ENCODE measurements around the gene NYAP1.

Gene NYAP1

DNA sequence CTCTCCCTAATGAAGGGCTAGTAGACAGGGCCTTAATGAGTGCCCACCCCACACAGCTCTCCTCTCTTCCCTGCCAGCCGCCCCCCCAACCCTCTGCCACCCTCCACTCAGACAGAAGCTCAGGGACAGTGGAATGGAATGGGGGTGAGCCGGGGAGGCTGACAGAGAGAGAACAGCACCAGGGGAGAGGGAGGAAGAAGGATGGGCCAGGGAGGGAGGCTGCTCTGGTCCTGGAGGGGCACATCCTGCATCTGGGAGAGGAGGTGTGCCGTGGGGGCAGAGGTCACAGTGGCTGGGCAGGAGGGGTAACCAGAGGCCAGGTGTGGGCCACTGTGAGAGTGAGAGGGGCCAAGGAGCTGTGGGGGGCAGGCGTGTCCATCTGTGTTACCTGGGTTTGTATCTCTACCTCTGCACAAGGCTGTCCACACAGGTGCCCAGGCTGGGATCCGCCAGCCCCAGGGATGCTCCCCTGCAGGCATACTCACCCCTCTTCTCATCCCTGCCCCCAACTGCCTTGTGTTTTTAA, 2.4 kb downstream of the NYAP1 start:
- H3K9ac ChIP-seq (ENCODE audit: low read length), result no peak overlapping the region
- peaks cover 32% of the 10 kb centered on the region; the same call in 1 of the 2 replicates for H3K4me1 ChIP-seq (ENCODE audit: control insufficient read depth, insufficient read depth, low read length)
- no peaks in the 10 kb centered on the region; the same call in 1 of the 2 replicates for H3K27me3 ChIP-seq (ENCODE audit: control insufficient read depth, insufficient read depth, low read length)
- H3K36me3 ChIP-seq (ENCODE audit: control insufficient read depth, insufficient read depth, low read length), result 0 out of 2 replicates have a peak, but pooled peaks cover 4% of the 10 kb centered on the region
- no peak overlapping the region for H3K27ac ChIP-seq (ENCODE audit: low read depth, low read length)
- no peaks in the 10 kb centered on the region for H3K9me3 ChIP-seq (ENCODE audit: control insufficient read depth, insufficient read depth, low read depth, low read length)
- H3K4me3 ChIP-seq (ENCODE audit: low read depth, low read length), result no peak overlapping the region

DNA sequence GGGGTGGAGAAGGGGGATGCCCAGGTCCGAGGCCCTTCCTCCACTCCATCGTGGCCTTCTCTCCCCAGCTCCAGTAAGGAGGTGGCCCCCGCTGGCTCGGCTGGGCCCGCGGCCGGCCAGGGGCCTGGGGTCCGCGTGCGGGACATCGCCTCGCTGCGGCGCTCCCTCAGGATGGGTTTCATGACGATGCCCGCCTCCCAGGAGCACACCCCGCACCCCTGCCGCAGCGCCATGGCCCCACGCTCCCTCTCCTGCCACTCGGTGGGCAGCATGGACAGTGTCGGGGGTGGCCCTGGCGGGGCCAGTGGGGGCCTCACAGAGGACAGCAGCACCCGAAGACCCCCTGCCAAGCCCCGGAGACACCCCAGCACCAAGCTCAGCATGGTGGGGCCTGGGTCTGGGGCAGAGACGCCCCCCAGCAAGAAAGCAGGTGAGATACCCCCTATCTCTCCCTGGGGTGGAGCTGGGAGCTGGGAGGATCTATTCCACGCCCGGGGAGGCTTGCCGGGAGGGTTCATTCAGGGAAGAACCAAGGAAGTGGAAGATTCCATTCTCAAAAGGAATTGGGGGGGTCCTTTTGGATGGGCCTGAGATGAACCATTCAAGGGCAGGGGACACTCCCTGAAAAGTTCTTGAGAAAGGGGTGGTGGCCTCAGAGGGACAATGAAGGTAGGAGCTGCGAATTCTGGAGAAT, 3.2 kb downstream of the NYAP1 start:
- Histone ChIP-seq H3K27ac (ENCODE audit: low read depth, low read length) (no peak overlapping the region), H3K27me3 (ENCODE audit: control insufficient read depth, insufficient read depth, low read length) (no peaks in the 10 kb centered on the region; the same call in 1 of the 2 replicates), H3K9ac (ENCODE audit: low read length) (no peak overlapping the region), H3K36me3 (ENCODE audit: control insufficient read depth, insufficient read depth, low read length) (0 out of 2 replicates have a peak, but pooled peaks cover 4% of the 10 kb centered on the region), H3K4me1 (ENCODE audit: control insufficient read depth, insufficient read depth, low read length) (peaks cover 32% of the 10 kb centered on the region; the same call in 1 of the 2 replicates), H3K4me3 (ENCODE audit: low read depth, low read length) (no peak overlapping the region), H3K9me3 (ENCODE audit: control insufficient read depth, insufficient read depth, low read depth, low read length) (no peaks in the 10 kb centered on the region)

GRCh38 chr7:100488333-100489095, 4.8 kb downstream of the NYAP1 start:
- H3K27me3 ChIP-seq (ENCODE audit: control insufficient read depth, insufficient read depth, low read length), result peaks cover 8% of the 10 kb centered on the region
- H3K9me3 ChIP-seq (ENCODE audit: control insufficient read depth, insufficient read depth, low read depth, low read length), result no peaks in the 10 kb centered on the region
- H3K36me3 ChIP-seq (ENCODE audit: control insufficient read depth, insufficient read depth, low read length), result 0 out of 2 replicates have a peak, but pooled peaks cover 4% of the 10 kb centered on the region
- H3K9ac ChIP-seq (ENCODE audit: low read length), result no peak overlapping the region
- H3K4me1 ChIP-seq (ENCODE audit: control insufficient read depth, insufficient read depth, low read length), result peaks cover 29% of the 10 kb centered on the region; the same call in 1 of the 2 replicates
- no peak overlapping the region for H3K4me3 ChIP-seq (ENCODE audit: low read depth, low read length)
- H3K27ac ChIP-seq (ENCODE audit: low read depth, low read length), result no peak overlapping the region

DNA sequence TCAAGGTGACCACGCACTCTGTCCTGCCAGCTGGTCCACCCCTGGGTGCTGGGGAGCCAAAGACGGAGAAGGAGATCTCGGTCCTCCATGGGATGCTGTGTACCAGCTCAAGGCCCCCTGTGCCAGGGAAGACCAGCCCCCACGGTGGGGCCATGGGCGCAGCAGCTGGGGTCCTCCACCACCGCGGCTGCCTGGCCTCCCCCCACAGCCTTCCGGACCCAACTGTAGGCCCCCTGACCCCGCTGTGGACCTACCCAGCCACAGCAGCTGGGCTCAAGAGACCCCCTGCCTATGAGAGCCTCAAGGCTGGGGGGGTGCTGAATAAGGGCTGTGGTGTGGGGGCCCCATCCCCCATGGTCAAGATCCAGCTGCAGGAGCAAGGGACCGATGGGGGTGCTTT, 5.4 kb downstream of the NYAP1 start:
- Histone ChIP-seq H3K9me3 (ENCODE audit: control insufficient read depth, insufficient read depth, low read depth, low read length) (no peaks in the 10 kb centered on the region), H3K36me3 (ENCODE audit: control insufficient read depth, insufficient read depth, low read length) (0 out of 2 replicates have a peak, but pooled peaks cover 4% of the 10 kb centered on the region), H3K27ac (ENCODE audit: low read depth, low read length) (no peak overlapping the region), H3K4me3 (ENCODE audit: low read depth, low read length) (no peak overlapping the region), H3K4me1 (ENCODE audit: control insufficient read depth, insufficient read depth, low read length) (peaks cover 29% of the 10 kb centered on the region; the same call in 1 of the 2 replicates), H3K9ac (ENCODE audit: low read length) (no peak overlapping the region), H3K27me3 (ENCODE audit: control insufficient read depth, insufficient read depth, low read length) (peaks cover 8% of the 10 kb centered on the region)

DNA sequence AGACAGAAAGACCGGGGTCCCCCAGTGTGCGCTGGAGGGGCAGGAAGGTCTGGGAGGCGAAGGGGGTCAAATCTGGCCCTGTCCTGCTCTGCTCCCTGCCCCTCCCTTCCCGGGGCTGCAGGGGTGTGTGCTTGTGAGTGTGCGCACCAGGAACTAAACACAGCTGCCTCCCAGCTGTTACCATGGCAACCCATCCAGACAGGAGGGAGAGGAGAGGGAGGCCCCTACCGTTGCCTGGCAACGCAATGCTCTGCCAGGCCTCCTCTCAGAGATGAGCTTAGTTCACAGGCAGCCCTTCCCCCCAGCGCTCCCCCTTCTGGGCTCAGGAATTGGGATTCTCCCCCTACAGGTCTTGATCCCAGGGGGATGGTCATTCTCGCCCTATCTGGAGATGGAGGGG, 6.1 kb downstream of the NYAP1 start:
- 0 out of 2 replicates have a peak, but pooled peaks cover 4% of the 10 kb centered on the region for H3K36me3 ChIP-seq (ENCODE audit: control insufficient read depth, insufficient read depth, low read length)
- H3K9ac ChIP-seq (ENCODE audit: low read length), result no peak overlapping the region
- H3K4me1 ChIP-seq (ENCODE audit: control insufficient read depth, insufficient read depth, low read length), result peaks cover 25% of the 10 kb centered on the region; the same call in 1 of the 2 replicates
- H3K27ac ChIP-seq (ENCODE audit: low read depth, low read length), result no peak overlapping the region
- H3K4me3 ChIP-seq (ENCODE audit: low read depth, low read length), result no peak overlapping the region
- H3K27me3 ChIP-seq (ENCODE audit: control insufficient read depth, insufficient read depth, low read length), result peaks cover 8% of the 10 kb centered on the region
- H3K9me3 ChIP-seq (ENCODE audit: control insufficient read depth, insufficient read depth, low read depth, low read length), result no peaks in the 10 kb centered on the region

DNA sequence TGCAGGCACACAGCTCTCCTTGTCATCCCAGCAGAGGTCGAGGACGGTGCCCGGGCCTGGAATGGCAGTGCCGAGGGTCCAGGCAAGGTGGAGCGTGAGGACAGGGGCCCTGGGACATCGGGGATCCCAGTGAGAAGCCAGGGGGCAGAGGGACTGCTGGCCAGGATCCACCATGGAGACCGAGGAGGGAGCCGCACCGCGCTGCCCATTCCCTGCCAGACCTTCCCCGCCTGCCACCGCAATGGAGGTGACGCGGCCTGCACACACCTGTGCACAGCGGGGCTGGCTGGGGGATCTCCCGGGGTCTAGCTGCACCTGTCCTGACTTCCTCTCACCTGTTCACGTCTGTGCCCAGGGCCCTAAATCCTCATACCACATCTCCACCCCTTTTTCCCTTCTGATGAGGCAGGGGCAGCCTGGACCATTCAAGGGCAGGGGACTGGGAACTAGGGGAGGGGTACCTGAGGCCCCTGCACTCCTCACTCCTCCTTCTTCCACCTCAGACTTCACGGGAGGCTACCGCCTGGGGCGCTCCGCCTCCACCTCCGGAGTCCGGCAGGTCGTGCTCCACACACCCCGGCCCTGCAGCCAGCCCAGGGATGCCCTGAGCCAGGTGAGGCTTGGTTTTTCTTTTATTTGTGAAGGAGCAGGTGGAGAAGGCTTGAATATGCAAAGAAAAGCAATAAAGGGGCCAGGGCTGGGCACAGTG, 6.9 kb downstream of the NYAP1 start:
- Histone ChIP-seq H3K27me3 (ENCODE audit: control insufficient read depth, insufficient read depth, low read length) (peaks cover 8% of the 10 kb centered on the region), H3K27ac (ENCODE audit: low read depth, low read length) (no peak overlapping the region), H3K9ac (ENCODE audit: low read length) (no peak overlapping the region), H3K9me3 (ENCODE audit: control insufficient read depth, insufficient read depth, low read depth, low read length) (no peaks in the 10 kb centered on the region), H3K4me1 (ENCODE audit: control insufficient read depth, insufficient read depth, low read length) (peaks cover 19% of the 10 kb centered on the region; the same call in 1 of the 2 replicates), H3K36me3 (ENCODE audit: control insufficient read depth, insufficient read depth, low read length) (0 out of 2 replicates have a peak, but pooled peaks cover 4% of the 10 kb centered on the region), H3K4me3 (ENCODE audit: low read depth, low read length) (no peak overlapping the region)

GRCh38 chr7:100491192-100491578, 7.5 kb downstream of the NYAP1 start:
- no peak overlapping the region for H3K27ac ChIP-seq (ENCODE audit: low read depth, low read length)
- H3K4me3 ChIP-seq (ENCODE audit: low read depth, low read length), result no peak overlapping the region
- no peaks in the 10 kb centered on the region for H3K9me3 ChIP-seq (ENCODE audit: control insufficient read depth, insufficient read depth, low read depth, low read length)
- peaks cover 13% of the 10 kb centered on the region; the same call in 1 of the 2 replicates for H3K4me1 ChIP-seq (ENCODE audit: control insufficient read depth, insufficient read depth, low read length)
- H3K36me3 ChIP-seq (ENCODE audit: control insufficient read depth, insufficient read depth, low read length), result 0 out of 2 replicates have a peak, but pooled peaks cover 4% of the 10 kb centered on the region
- H3K27me3 ChIP-seq (ENCODE audit: control insufficient read depth, insufficient read depth, low read length), result peaks cover 8% of the 10 kb centered on the region
- H3K9ac ChIP-seq (ENCODE audit: low read length), result no peak overlapping the region

GRCh38 chr7:100492738-100493475, 9.2 kb downstream of the NYAP1 start:
- no peak overlapping the region for H3K9ac ChIP-seq (ENCODE audit: low read length)

GRCh38 chr7:100493476-100494264, 9.9 kb downstream of the NYAP1 start:
- Histone ChIP-seq H3K36me3 (ENCODE audit: control insufficient read depth, insufficient read depth, low read length) (0 out of 2 replicates have a peak, but pooled peaks cover under 1% of the 10 kb centered on the region), H3K27me3 (ENCODE audit: control insufficient read depth, insufficient read depth, low read length) (peaks cover 8% of the 10 kb centered on the region), H3K4me3 (ENCODE audit: low read depth, low read length) (peak overlapping the region; percentile 54), H3K4me1 (ENCODE audit: control insufficient read depth, insufficient read depth, low read length) (peaks cover 9% of the 10 kb centered on the region; the same call in 1 of the 2 replicates), H3K9ac (ENCODE audit: low read length) (no peak overlapping the region), H3K9me3 (ENCODE audit: control insufficient read depth, insufficient read depth, low read depth, low read length) (no peaks in the 10 kb centered on the region), H3K27ac (ENCODE audit: low read depth, low read length) (no peak overlapping the region)

More at GRCh38 chr7:100492738-100493475, 9.2 kb downstream of the NYAP1 start:
- Histone ChIP-seq H3K27me3 (ENCODE audit: control insufficient read depth, insufficient read depth, low read length) (peaks cover 8% of the 10 kb centered on the region), H3K9me3 (ENCODE audit: control insufficient read depth, insufficient read depth, low read depth, low read length) (no peaks in the 10 kb centered on the region), H3K4me3 (ENCODE audit: low read depth, low read length) (peak overlapping the region; percentile 54), H3K4me1 (ENCODE audit: control insufficient read depth, insufficient read depth, low read length) (peaks cover 9% of the 10 kb centered on the region; the same call in 1 of the 2 replicates), H3K27ac (ENCODE audit: low read depth, low read length) (no peak overlapping the region), H3K36me3 (ENCODE audit: control insufficient read depth, insufficient read depth, low read length) (0 out of 2 replicates have a peak, but pooled peaks cover 4% of the 10 kb centered on the region)

Measured in HUES6 (cell line).